HepG2 (cell line): ENCODE data around the gene NSMCE4A. TPM values are rescaled to one million over a fixed set of nuclear protein-coding genes. Genes with fewer than 3 reads are reported as not detected.

Experiments
- ARID3A ChIP-seq: IDR thresholded peaks from 2 replicates; pipeline ENCODE4 v1.6.1; 2012; ENCODE audit warnings: low read depth, low read length, improper control_type of control experiment
- BHLHE40 ChIP-seq: IDR thresholded peaks from 2 replicates; pipeline ENCODE4 v1.6.1; 2011; ENCODE audit warnings: low read length, improper control_type of control experiment
- BRD4 ChIP-seq: sonication (generic); formaldehyde crosslinking; IDR thresholded peaks from 2 replicates; pipeline ENCODE4 v1.4.0; 2020; ENCODE audit warnings: missing genetic modification reagents
- CENPX ChIP-seq: sonication (generic); formaldehyde crosslinking; IDR thresholded peaks from 2 replicates; pipeline ENCODE4 v1.9.0; 2021; ENCODE audit warnings: mild to moderate bottlenecking, missing genetic modification reagents, moderate library complexity
- FOSL2 ChIP-seq: sonication (generic); formaldehyde crosslinking; IDR thresholded peaks from 2 replicates; pipeline ENCODE4 v1.4.0; 2020; ENCODE audit warnings: missing genetic modification reagents
- HIVEP1 ChIP-seq: sonication (generic); formaldehyde crosslinking; IDR thresholded peaks from 2 replicates; pipeline ENCODE4 v1.4.0; 2020; ENCODE audit warnings: mild to moderate bottlenecking, missing genetic modification reagents
- HNRNPH1 ChIP-seq: fragments of 200-400 bp; formaldehyde crosslinking; optimal IDR thresholded peaks from 2 replicates; pipeline ENCODE3; 2017; ENCODE audit warnings: mild to moderate bottlenecking, low read depth, low read length
- KLF9 ChIP-seq: IDR thresholded peaks from 2 replicates; pipeline ENCODE4 v1.6.1; 2016; ENCODE audit warnings: low read depth
- MAFG ChIP-seq: sonication (generic); formaldehyde crosslinking; IDR thresholded peaks from 2 replicates; pipeline ENCODE4 v1.5.1; 2020; ENCODE audit warnings: mild to moderate bottlenecking, missing genetic modification reagents
- MED8 ChIP-seq: sonication (generic); formaldehyde crosslinking; IDR thresholded peaks from 2 replicates; pipeline ENCODE4 v1.8.1; 2023; ENCODE audit warnings: mild to moderate bottlenecking, missing genetic modification reagents; ENCODE audit not compliant: insufficient replicate concordance
- MZF1 ChIP-seq: sonication (generic); formaldehyde crosslinking; IDR thresholded peaks from 2 replicates; pipeline ENCODE4 v1.8.1; 2023; ENCODE audit warnings: mild to moderate bottlenecking, missing genetic modification reagents, borderline replicate concordance
- NFKBIZ ChIP-seq: IDR thresholded peaks from 2 replicates; pipeline ENCODE4 v1.6.1; 2018; ENCODE audit warnings: missing genetic modification reagents, missing compliant biosample characterization
- PLRG1 ChIP-seq: fragments of 450-650 bp; conservative IDR thresholded peaks from 2 replicates; pipeline ENCODE4 v1.6.1; 2016
- SKIL ChIP-seq: sonication (generic); formaldehyde crosslinking; IDR thresholded peaks from 2 replicates; pipeline ENCODE4 v1.8.0; 2022; ENCODE audit warnings: missing genetic modification reagents, mild to moderate bottlenecking, moderate library complexity, borderline replicate concordance
- SOX5 ChIP-seq: IDR thresholded peaks from 2 replicates; pipeline ENCODE4 v1.6.1; 2016; ENCODE audit warnings: borderline replicate concordance
- SYNCRIP ChIP-seq: fragments of 200-400 bp; formaldehyde crosslinking; IDR thresholded peaks from 2 replicates; pipeline ENCODE4 v1.6.1; 2018; ENCODE audit warnings: mild to moderate bottlenecking, low read depth, low read length; ENCODE audit not compliant: insufficient read depth
- TCF7L2 ChIP-seq: IDR thresholded peaks from 2 replicates; pipeline ENCODE4 v1.6.1; 2011; ENCODE audit warnings: mild to moderate bottlenecking, low read depth, low read length, moderate library complexity
- TFAP4 ChIP-seq: sonication (generic); IDR thresholded peaks from 2 replicates; pipeline ENCODE4 v1.6.1; 2016; ENCODE audit warnings: low read depth, borderline replicate concordance
- ZNF224 ChIP-seq: sonication (generic); formaldehyde crosslinking; IDR thresholded peaks from 2 replicates; pipeline ENCODE4 v1.5.0; 2020; ENCODE audit warnings: mild to moderate bottlenecking, missing genetic modification reagents
- ZNF282 ChIP-seq: fragments of 450-650 bp; IDR thresholded peaks from 2 replicates; pipeline ENCODE4 v1.6.1; 2018; ENCODE audit not compliant: partially characterized antibody
- ZNF660 ChIP-seq: sonication (generic); formaldehyde crosslinking; IDR thresholded peaks from 2 replicates; pipeline ENCODE4 v1.5.1; 2020; ENCODE audit warnings: mild to moderate bottlenecking, low read depth, missing genetic modification reagents, borderline replicate concordance
- polyA plus RNA-seq, 8 experiments: library from polyadenylated mRNA; depleted of rRNA in 3 of 8; stranded (reverse) in 7 of 8; unstranded in 1 of 8; fragments of >200 nt; fragmentation: Illumina TruSeq in 4 of 8; extraction: Trizol in 4 of 8; gene quantifications; 2 replicates each; pipeline versions ENCODE4 v1.2.1 to v1.2.3, GENCODE V29; 2011 to 2016; ENCODE audit warnings: low read depth in 4 of 8, missing spikeins in 1 of 8, mixed read lengths in 1 of 8; ENCODE audit not compliant: insufficient read depth in 1 of 8
- total RNA-seq, 5 experiments: library from RNA; depleted of rRNA; stranded (reverse); fragments of >200 nt; fragmentation: Illumina TruSeq; extraction: Trizol; gene quantifications; 2 replicates each; pipeline ENCODE4 v1.2.3, GENCODE V29; 2016; ENCODE audit warnings: low read depth in 1 of 5
- TF ChIP-seq, protein P1 (sequence below): sonication (generic); formaldehyde crosslinking; IDR thresholded peaks from 2 replicates; pipeline ENCODE4 v1.5.0; 2020; ENCODE audit warnings: missing genetic modification reagents
- TF ChIP-seq, protein P2 (sequence below): sonication (generic); formaldehyde crosslinking; IDR thresholded peaks from 2 replicates; pipeline ENCODE4 v1.4.0; 2020; ENCODE audit warnings: missing genetic modification reagents
- TF ChIP-seq, protein P3 (sequence below): sonication (generic); formaldehyde crosslinking; IDR thresholded peaks from 2 replicates; pipeline ENCODE4 v1.4.0; 2020; ENCODE audit warnings: missing genetic modification reagents, borderline replicate concordance

Gene NSMCE4A
- total and polyA plus RNA-seq, 2 of the 13 experiments (the other 11 are each of a cell fraction or from before 2014, with no cell fraction given) = 61.1 to 91.6 TPM

GRCh38 chr10:121976607-121977006 lies 1.6 kb upstream of the NSMCE4A start (continued):
- TF ChIP-seq ARID3A = no peak
- TF ChIP-seq MZF1 (CRISPR knock-in tag) = no peak
- TF ChIP-seq SOX5 (CRISPR knock-in tag) = no peak
- no peak for TF ChIP-seq MAFG (CRISPR knock-in tag)
- TF ChIP-seq TFAP4 = no peak
- TF ChIP-seq BRD4 (CRISPR knock-in tag) = no peak
- TF ChIP-seq HNRNPH1 = no peak
- peak; percentile 80 for TF ChIP-seq BHLHE40
- TF ChIP-seq, protein P1, sequence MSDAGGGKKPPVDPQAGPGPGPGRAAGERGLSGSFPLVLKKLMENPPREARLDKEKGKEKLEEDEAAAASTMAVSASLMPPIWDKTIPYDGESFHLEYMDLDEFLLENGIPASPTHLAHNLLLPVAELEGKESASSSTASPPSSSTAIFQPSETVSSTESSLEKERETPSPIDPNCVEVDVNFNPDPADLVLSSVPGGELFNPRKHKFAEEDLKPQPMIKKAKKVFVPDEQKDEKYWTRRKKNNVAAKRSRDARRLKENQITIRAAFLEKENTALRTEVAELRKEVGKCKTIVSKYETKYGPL (CRISPR knock-in tag) = no peak
- no peak for TF ChIP-seq NFKBIZ (CRISPR knock-in tag)
- peak; percentile 47; the same call in 1 of the 2 replicates for TF ChIP-seq FOSL2 (CRISPR knock-in tag)
- no peak for TF ChIP-seq TCF7L2
- TF ChIP-seq, protein P2, sequence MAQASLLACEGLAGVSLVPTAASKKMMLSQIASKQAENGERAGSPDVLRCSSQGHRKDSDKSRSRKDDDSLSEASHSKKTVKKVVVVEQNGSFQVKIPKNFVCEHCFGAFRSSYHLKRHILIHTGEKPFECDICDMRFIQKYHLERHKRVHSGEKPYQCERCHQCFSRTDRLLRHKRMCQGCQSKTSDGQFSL (CRISPR knock-in tag) = no peak
- TF ChIP-seq SYNCRIP = no peak
- no peak for TF ChIP-seq PLRG1
- no peak for TF ChIP-seq ZNF282
- no peak for TF ChIP-seq MED8 (CRISPR knock-in tag)
- 0 out of 2 replicates have a peak, but pooled peaks have one; percentile 34 for TF ChIP-seq SKIL
- TF ChIP-seq, protein P3, sequence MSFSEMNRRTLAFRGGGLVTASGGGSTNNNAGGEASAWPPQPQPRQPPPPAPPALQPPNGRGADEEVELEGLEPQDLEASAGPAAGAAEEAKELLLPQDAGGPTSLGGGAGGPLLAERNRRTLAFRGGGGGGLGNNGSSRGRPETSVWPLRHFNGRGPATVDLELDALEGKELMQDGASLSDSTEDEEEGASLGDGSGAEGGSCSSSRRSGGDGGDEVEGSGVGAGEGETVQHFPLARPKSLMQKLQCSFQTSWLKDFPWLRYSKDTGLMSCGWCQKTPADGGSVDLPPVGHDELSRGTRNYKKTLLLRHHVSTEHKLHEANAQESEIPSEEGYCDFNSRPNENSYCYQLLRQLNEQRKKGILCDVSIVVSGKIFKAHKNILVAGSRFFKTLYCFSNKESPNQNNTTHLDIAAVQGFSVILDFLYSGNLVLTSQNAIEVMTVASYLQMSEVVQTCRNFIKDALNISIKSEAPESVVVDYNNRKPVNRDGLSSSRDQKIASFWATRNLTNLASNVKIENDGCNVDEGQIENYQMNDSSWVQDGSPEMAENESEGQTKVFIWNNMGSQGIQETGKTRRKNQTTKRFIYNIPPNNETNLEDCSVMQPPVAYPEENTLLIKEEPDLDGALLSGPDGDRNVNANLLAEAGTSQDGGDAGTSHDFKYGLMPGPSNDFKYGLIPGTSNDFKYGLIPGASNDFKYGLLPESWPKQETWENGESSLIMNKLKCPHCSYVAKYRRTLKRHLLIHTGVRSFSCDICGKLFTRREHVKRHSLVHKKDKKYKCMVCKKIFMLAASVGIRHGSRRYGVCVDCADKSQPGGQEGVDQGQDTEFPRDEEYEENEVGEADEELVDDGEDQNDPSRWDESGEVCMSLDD (CRISPR knock-in tag) = no peak
- TF ChIP-seq HIVEP1 = no peak
- no peak for TF ChIP-seq CENPX (CRISPR knock-in tag)
- no peak for TF ChIP-seq ZNF224 (CRISPR knock-in tag)
- TF ChIP-seq KLF9 (CRISPR knock-in tag) = no peak
- no peak for TF ChIP-seq ZNF660 (CRISPR knock-in tag)
